AML-193 (cell line): Measurements from ENCODE around the gene NLRP3.
A peak's percentile ranks its signal among the peaks of the same experiment; 100 is the strongest.
"Not testable (repeated sequence)": the region's sequence is repeated elsewhere in the genome, so short reads cannot be mapped to it uniquely, and the experiment has no call there.

Experiments
- DNase-seq, 2 experiments: peaks; one replicate each; lab custom pipeline; 2025; lab: John Stamatoyannopoulos, UW

Gene NLRP3

GRCh38 chr1:247415423-247416361 lies at the start of gene NLRP3:
TSS of gene NLRP3 (plus strand) at chr1:247416173. CDS start at chr1:247418801, 2,628 bp downstream.
- peak; percentile 80 to 81 for DNase-seq

DNA sequence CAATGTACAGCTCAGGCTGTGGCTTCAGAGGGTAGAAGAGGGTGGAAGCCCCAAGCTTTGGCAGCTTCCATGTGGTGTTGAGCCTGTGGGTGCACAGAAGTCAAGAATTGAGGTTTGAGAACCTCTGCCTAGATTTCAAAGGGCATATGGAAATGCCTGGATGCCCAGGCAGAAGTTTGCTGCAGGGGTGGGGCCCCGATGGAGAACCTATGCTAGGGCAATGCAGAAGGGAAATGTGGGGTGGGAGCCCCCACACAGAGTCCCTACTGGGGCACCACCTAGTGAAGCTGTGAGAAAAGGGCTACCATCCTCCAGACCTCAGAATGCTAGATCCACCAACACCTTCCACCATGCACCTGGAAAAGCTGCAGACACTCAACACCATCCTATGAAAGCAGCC lies 49.6 kb upstream of the NLRP3 start:
- not testable (repeated sequence) for DNase-seq

DNA sequence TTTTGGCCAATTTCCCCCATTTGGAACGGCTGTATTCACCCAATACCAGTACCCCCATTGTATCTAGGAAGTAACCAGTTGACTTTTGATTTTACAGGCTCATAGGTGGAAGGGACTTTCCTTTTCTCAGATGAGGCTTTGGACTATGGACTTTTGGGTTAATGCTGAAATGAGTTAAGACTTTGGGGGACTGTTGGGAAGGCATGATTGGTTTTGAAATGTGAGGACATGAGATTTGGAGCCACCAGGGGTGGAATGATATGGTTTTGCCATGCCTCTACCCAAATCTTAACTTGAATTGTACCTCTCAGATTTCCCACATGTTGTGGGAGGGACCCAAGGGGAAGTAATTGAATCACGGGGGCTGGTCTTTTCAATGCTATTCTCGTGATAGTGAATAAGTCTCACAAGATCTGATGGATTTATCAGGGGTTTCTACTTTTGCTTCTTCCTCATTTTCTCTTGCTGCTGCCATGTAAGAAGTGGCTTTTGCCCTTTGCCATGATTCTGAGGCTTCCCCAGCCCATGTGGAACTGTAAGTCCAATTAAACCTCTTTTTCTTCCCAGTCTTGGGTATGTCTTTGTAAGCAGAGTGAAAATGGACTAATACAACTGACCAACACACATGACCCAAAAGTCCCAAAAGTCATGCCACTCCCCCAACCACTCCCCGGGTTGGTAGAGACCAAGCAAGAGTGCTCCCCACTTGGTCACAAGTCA lies 48.9 kb upstream of the NLRP3 start:
- no peak for DNase-seq

GRCh38 chr1:247367786-247368422 lies 48.1 kb upstream of the NLRP3 start:
- DNase-seq = no peak

- DNase-seq = no peak
Measured at GRCh38 chr1:247368490-247369145, 47.4 kb upstream of the NLRP3 start.

DNA sequence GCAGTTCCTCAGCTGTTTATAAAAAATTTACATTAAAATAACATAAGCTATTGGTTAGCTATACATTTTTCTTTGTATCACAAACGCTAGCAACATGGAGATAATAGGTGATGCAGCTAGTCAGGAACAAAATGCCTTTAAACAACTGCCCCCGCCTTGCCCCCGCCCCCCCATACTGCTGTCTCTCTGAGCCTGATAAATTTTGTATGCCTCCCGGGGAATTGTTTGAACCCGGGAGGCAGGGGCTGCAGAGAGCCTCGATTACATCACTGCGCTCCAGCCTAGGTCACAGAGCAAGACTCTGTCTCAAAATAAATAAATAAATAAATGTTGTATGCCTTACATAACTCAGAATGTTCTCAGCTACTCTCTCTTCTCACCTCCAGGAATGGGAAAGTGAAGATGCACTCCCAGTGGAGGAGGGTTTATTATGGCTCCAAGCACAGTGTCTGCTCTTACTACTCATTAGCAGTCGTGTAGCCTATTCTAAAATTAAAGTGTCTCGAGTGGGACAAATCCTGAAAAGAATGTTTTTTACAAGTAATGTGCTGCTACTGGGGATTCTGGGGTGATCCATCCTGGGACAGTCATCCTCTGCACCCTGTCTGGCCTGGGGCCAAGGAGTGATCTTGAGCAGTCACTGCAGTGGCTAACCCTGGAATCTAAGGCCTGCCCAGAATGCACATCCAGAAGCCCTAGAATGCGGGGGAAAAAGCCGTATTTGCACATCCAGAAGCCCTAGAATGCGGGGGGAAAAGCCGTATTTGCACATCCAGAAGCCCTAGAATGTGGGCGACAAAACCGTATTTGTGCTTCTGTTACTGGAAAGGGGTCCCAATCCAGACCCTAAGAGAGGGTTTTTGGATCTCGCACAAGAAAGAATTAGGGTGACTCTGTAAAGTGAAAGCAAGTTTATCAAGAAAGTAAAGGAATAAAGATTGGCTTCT lies 44.9 kb upstream of the NLRP3 start:
- no peak for DNase-seq

DNA sequence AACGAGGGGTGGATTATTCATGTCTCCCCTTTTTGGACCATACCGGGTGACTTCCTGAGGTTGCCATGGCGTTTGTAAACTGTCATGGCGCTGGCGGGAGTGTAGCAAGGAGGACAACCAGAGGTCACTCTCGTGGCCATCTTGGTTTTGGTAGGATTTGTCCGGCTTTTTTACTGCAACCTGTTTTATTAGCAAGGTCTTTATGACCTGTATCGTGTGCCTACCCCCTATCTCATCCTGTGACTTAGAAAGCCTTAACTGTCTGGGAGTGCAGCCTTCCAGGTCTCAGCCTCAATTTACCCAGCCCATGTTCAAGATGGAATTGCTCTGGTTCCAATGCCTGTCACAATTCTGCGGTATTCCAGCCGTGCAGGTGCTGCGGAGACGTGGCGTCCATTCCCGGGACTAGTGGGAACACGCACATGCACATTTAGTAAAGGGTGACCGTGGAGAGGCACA lies 44.1 kb upstream of the NLRP3 start:
- no peak for DNase-seq

GRCh38 chr1:247373721-247374141 lies 42.2 kb upstream of the NLRP3 start:
- peak; percentile 27 to 41 for DNase-seq

- not testable (repeated sequence) for DNase-seq
Measured at GRCh38 chr1:247374651-247375334, 41.2 kb upstream of the NLRP3 start.

DNA sequence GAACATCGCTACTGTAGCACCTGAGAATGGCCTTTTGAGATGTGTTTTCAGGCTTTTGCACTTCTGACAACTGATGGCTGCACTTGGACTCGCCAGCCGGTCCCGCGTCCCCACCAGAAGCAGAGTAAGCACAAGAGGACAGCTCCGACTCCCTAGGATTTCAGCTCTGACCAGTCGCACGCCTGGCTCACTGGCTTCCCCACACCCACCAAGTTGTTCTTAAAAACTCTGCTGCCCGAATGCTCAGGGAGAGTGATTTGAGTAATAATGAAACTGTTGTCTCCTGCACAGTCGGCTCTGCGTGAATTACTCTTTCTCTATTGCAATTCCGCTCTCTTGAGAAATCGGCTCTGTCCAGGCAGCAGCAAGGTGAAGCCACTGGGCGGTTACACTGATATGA lies 40.2 kb upstream of the NLRP3 start:
- DNase-seq = no peak

DNA sequence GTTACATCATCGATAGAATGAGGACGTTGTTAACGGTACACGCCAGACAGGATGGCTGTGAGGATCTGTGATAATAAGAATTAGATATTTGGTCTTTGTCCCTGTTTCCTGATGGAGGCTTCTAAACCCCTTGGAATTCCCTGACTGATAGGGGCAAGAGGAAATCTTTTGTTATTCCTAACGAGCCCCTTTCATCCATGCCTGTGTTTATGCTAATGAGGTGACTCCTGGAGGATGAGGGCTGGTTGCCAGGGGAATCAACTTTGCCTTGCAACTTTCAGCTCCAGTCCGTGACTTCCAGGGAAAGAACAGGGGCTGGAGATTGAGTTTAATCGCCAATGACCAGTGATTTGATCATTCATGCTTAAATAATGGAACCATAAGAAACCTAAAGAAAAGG lies 39.3 kb upstream of the NLRP3 start:
- DNase-seq = no peak

GRCh38 chr1:247377656-247378055 lies 38.3 kb upstream of the NLRP3 start:
- DNase-seq = not testable (repeated sequence)

DNA sequence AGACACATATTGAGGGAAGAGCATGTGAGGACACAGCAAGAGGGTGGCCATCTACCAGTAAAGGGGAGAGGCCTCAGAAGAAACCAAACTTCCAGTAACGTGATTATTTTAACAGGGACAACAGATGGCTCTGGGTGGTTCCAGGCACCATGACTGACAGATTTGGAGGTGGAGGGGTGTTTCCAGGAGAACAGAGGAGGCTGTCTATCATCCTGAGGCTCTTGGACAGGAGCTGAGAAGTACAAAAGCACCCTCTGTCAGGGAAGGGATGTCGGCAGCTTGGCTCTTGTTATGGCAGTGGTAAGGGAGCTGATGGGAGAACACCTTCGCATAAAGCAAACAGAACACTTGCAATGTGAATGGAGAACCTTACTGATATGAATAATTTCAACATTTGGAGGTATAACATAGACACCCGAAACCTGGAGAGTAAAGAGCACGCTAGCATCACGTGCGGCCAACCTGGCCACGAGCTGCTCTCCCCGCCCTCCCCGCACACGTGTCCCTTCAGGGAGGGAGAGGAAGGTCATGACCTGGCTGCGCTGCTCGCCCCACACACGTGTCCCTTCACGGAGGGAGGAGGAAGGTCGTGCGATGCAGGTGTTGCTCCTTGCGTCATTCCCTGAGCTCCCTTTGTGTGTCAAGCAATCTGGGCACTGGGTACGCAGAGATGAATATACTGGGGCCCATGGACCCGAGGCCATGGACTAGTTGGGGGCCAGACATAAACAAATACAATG lies 37.5 kb upstream of the NLRP3 start:
- no peak for DNase-seq

DNA sequence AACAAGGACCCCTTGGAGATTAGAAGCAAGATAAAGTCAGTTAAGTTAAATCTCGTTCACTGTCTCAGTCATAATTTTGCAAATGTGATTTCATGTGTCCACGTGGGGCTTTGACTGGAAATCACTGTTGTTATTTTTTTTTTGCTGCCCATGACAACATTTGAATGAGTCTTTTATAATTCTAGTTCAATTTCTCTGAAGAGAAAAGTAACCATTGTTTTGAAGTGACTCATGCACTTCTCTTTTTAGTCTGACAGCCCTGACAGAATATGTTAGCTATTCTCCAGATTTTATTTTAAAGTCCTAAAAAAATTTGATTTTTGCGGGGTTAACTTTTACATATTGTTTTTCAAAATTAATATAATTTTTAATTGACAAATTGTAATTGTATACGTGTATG lies 30.7 kb upstream of the NLRP3 start:
- DNase-seq = no peak

- DNase-seq = no peak
Measured at GRCh38 chr1:247386217-247386616, 29.8 kb upstream of the NLRP3 start.

DNA sequence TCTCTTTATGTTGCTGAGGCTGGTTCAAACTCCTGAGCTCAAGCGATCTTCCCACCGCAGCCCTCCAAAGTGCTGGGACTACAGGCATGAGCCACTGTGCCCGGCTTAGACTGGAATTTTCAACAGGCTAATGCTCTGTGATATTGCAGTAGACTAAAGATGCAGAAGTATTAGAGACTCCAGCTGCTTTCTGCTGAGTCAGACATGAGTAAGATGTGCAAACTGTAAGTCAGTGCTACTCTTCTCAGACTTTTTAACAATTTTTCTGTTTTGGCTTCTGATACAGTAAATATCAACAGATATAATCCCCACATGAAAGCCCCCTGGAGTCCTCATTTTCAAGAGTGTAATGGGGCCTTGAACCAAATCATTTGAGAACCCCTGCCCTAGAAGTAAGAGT lies 29.3 kb upstream of the NLRP3 start:
- peak; percentile 29 to 36 for DNase-seq

GRCh38 chr1:247387096-247387495 lies 28.9 kb upstream of the NLRP3 start:
- no peak for DNase-seq

GRCh38 chr1:247387565-247387964 lies 28.4 kb upstream of the NLRP3 start:
- no peak for DNase-seq

DNA sequence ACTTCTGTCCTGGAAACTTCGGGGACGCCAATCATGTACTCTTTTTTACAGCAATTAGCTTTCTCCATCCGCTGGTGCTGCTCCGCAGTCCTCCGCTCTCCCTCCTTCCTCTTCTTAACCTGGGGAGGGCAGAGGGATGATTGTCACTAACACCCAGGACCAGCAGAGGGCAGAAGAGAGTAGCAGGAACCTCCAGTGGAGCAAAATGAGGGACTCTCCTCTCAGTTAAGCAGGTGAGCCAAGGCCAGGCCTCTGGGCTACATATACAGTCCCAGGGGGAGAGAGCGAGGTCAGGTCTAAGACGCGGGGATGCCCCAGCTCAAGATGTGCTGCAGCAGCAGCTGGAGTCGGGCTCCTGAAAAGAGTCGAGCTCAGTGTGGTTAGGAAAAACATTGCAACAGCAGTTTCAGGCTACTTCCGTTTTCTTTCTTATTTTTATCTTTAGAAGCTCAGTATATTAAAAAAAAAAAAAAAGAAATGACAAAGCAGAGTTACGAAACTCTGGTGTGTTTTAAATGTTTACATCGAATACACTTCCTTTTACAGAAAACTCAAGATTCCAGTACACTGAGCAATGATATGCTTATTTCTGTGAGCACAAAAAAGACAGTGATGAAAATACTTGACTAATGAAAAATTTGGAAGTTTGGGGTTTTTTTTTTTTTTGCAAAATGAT lies 25.7 kb upstream of the NLRP3 start:
- peak; percentile 94 to 96 for DNase-seq
